ENCODE results near the gene MPI.

DNA sequence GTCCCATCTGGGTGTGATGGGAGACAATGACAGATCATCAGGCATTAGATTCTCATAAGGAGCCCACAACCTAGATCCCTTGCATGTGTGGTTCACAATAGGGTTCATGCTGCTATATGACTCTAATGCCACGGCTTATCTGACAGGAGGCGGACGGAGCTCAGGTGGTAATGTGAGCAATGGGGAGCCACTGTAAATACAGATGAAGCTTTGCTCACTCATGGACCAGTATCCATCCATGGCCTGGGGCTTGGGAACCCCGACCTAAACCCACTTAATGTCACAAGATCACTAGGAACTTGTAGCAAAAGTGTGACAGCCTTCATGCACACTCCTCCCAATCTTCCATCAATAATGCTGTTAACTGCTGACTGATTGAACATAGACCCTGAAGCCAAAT is 18.8 kb downstream of the MPI start:
- TF ChIP-seq, protein P1, sequence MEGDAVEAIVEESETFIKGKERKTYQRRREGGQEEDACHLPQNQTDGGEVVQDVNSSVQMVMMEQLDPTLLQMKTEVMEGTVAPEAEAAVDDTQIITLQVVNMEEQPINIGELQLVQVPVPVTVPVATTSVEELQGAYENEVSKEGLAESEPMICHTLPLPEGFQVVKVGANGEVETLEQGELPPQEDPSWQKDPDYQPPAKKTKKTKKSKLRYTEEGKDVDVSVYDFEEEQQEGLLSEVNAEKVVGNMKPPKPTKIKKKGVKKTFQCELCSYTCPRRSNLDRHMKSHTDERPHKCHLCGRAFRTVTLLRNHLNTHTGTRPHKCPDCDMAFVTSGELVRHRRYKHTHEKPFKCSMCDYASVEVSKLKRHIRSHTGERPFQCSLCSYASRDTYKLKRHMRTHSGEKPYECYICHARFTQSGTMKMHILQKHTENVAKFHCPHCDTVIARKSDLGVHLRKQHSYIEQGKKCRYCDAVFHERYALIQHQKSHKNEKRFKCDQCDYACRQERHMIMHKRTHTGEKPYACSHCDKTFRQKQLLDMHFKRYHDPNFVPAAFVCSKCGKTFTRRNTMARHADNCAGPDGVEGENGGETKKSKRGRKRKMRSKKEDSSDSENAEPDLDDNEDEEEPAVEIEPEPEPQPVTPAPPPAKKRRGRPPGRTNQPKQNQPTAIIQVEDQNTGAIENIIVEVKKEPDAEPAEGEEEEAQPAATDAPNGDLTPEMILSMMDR (conservative IDR thresholded peaks at IDR 0.05 in 1 of 2, IDR thresholded peaks at IDR 0.05 in 1 of 2; ENCODE audit: extremely low read depth in 1 of 2, insufficient read depth in 1 of 2, low read depth in 1 of 2, low read length in 2 of 2), result no peak
- TF ChIP-seq EZH2 (IDR thresholded peaks at IDR 0.05; ENCODE audit: borderline replicate concordance, low read length), result no peak
